ENCODE results near the gene SSRP1. TPM values are rescaled to one million over a fixed set of nuclear protein-coding genes. Genes with fewer than 3 reads are reported as not detected.
A peak's percentile ranks its signal among the peaks of the same experiment; 100 is the strongest.

SSRP1 gene
- total RNA-seq, 4 donors from 2014 or later, result 29.4 to 115 (median 75.3) TPM

- Histone ChIP-seq H3K36me3 (no peaks in the 10 kb centered on the region), H3K27ac (no peak overlapping the region)
- DNase-seq, result no peak
Observed at GRCh38 chr11:57306161-57306876, 29.4 kb downstream of the SSRP1 start.

GRCh38 chr11:57305523-57305922 is 30.2 kb downstream of the SSRP1 start:
- H3K4me1 ChIP-seq, result peaks cover 6 to 16% of the 10 kb centered on the region in 2 donors
- intact Hi-C loops (cut with DNase I; ENCODE audit: low total_unique reads), result no loop called here
- H3K9me3 ChIP-seq, result no peaks in the 10 kb centered on the region
- TF ChIP-seq CTCF (IDR thresholded peaks at IDR 0.05) (no peak), POLR2A (IDR thresholded peaks at IDR 0.05) (no peak)
- H3K4me3 ChIP-seq, result no peak overlapping the region
- H3K27ac ChIP-seq, result no peak overlapping the region
- H3K36me3 ChIP-seq, result no peaks in the 10 kb centered on the region
- DNase-seq, result no peak
- no peaks in the 10 kb centered on the region for H3K27me3 ChIP-seq

More at GRCh38 chr11:57306161-57306876, 29.4 kb downstream of the SSRP1 start:
- Histone ChIP-seq H3K9me3 (no peaks in the 10 kb centered on the region), H3K4me1 (peaks cover 6 to 19% of the 10 kb centered on the region in 2 donors), H3K4me3 (no peak overlapping the region), H3K27me3 (no peaks in the 10 kb centered on the region)
- intact Hi-C loops (cut with DNase I; ENCODE audit: low total_unique reads), result no loop called here
- TF ChIP-seq CTCF (IDR thresholded peaks at IDR 0.05), result no peak

- intact Hi-C loops (cut with DNase I; ENCODE audit: low total_unique reads), result no loop called here
- no peak for TF ChIP-seq CTCF (IDR thresholded peaks at IDR 0.05)
- Histone ChIP-seq H3K27ac (peak overlapping the region in 1 of 2 donors; percentile 31), H3K9me3 (peaks cover 0 to 9% of the 10 kb centered on the region in 2 donors), H3K4me1 (peaks cover 6 to 10% of the 10 kb centered on the region in 2 donors), H3K36me3 (no peaks in the 10 kb centered on the region), H3K27me3 (no peaks in the 10 kb centered on the region), H3K4me3 (no peak overlapping the region)
- DNase-seq, result no peak
Observed at GRCh38 chr11:57303990-57304579, 31.6 kb downstream of the SSRP1 start.

- peaks cover 0 to 10% of the 10 kb centered on the region in 2 donors for H3K4me1 ChIP-seq
- H3K27ac ChIP-seq, result peak overlapping the region in 1 of 2 donors; percentile 31
- no peaks in the 10 kb centered on the region for H3K27me3 ChIP-seq
- peaks cover 0 to 10% of the 10 kb centered on the region in 2 donors for H3K9me3 ChIP-seq
- intact Hi-C loops (cut with DNase I; ENCODE audit: low total_unique reads), result no loop called here
- H3K36me3 ChIP-seq, result no peaks in the 10 kb centered on the region
- TF ChIP-seq POLR2A (IDR thresholded peaks at IDR 0.05) (no peak), CTCF (IDR thresholded peaks at IDR 0.05) (no peak)
- DNase-seq, result no peak
- H3K4me3 ChIP-seq, result no peak overlapping the region
Observed at GRCh38 chr11:57303280-57303989, 32.3 kb downstream of the SSRP1 start.

- Histone ChIP-seq H3K4me3 (no peak overlapping the region), H3K4me1 (peaks cover 0 to 10% of the 10 kb centered on the region in 2 donors), H3K9me3 (peaks cover 0 to 10% of the 10 kb centered on the region in 2 donors), H3K36me3 (no peaks in the 10 kb centered on the region), H3K27ac (no peak overlapping the region), H3K27me3 (no peaks in the 10 kb centered on the region)
- intact Hi-C loops (cut with DNase I; ENCODE audit: low total_unique reads), result no loop called here
- DNase-seq, result no peak
- no peak for TF ChIP-seq POLR2A (IDR thresholded peaks at IDR 0.05)
- TF ChIP-seq CTCF (IDR thresholded peaks at IDR 0.05), result no peak
Observed at GRCh38 chr11:57302489-57302888, 33.2 kb downstream of the SSRP1 start.

Measured in uterus (tissue), 4 donors.